Measurements from ENCODE around the gene PROM1. TPM values are rescaled to one million over a fixed set of nuclear protein-coding genes. Genes with fewer than 3 reads are reported as not detected.

PROM1 gene
- total RNA-seq, 1 donor from 2014 or later, result 55.9 TPM

GRCh38 chr4:16109256-16109655 lies 25.4 kb upstream of the PROM1 start:
- no peaks in the 10 kb centered on the region for H3K9me3 ChIP-seq (ENCODE audit: low read depth)
- H3K9ac ChIP-seq, result no peak overlapping the region
- H3F3A ChIP-seq (ENCODE audit: low read depth), result no peaks in the 10 kb centered on the region
- H3K79me2 ChIP-seq (ENCODE audit: low read depth), result no peaks in the 10 kb centered on the region
- DNase-seq (ENCODE audit: low spot score), result no peak
- H3K4me1 ChIP-seq, result no peaks in the 10 kb centered on the region
- Mint-ChIP-seq H3K27ac (no peak overlapping the region), H3K4me1 (no peaks in the 10 kb centered on the region), H3K27me3 (ENCODE audit: insufficient read depth, low read depth) (no peaks in the 10 kb centered on the region), H3K36me3 (no peaks in the 10 kb centered on the region), H3K4me3 (no peak overlapping the region), H3K9me3 (no peaks in the 10 kb centered on the region)
- H3K4me3 ChIP-seq, result no peak overlapping the region
- TF ChIP-seq EZH2phosphoT487 (IDR thresholded peaks at IDR 0.05) (no peak), CTCF (IDR thresholded peaks at IDR 0.05) (no peak), EZH2 (IDR thresholded peaks at IDR 0.05) (no peak)
- no peak overlapping the region for H2AFZ ChIP-seq (replicated peaks)
- H3K27ac ChIP-seq, result no peak overlapping the region
- no peaks in the 10 kb centered on the region for H4K20me1 ChIP-seq (ENCODE audit: low read depth)
- H3K4me2 ChIP-seq, result no peak overlapping the region
- H3K27me3 ChIP-seq, result no peaks in the 10 kb centered on the region
- H3K36me3 ChIP-seq, result no peaks in the 10 kb centered on the region

GRCh38 chr4:16106956-16107355 lies 23.1 kb upstream of the PROM1 start:
- no peak for DNase-seq (ENCODE audit: low spot score)
- H3K4me3 ChIP-seq, result no peak overlapping the region
- no peaks in the 10 kb centered on the region for H3K9me3 ChIP-seq (ENCODE audit: low read depth)
- H3K79me2 ChIP-seq (ENCODE audit: low read depth), result no peaks in the 10 kb centered on the region
- no peaks in the 10 kb centered on the region for H3K27me3 ChIP-seq
- H3K4me1 ChIP-seq, result no peaks in the 10 kb centered on the region
- H3K27ac ChIP-seq, result no peak overlapping the region
- no peak overlapping the region for H3K9ac ChIP-seq
- Mint-ChIP-seq H3K27ac (no peak overlapping the region), H3K9me3 (no peaks in the 10 kb centered on the region), H3K27me3 (ENCODE audit: insufficient read depth, low read depth) (peaks cover 5% of the 10 kb centered on the region), H3K4me1 (no peaks in the 10 kb centered on the region), H3K36me3 (no peaks in the 10 kb centered on the region), H3K4me3 (no peak overlapping the region)
- no peaks in the 10 kb centered on the region for H3K36me3 ChIP-seq
- TF ChIP-seq EZH2phosphoT487 (IDR thresholded peaks at IDR 0.05) (no peak), EZH2 (IDR thresholded peaks at IDR 0.05) (no peak), CTCF (IDR thresholded peaks at IDR 0.05) (no peak)
- no peaks in the 10 kb centered on the region for H3F3A ChIP-seq (ENCODE audit: low read depth)
- H4K20me1 ChIP-seq (ENCODE audit: low read depth), result no peaks in the 10 kb centered on the region
- no peak overlapping the region for H3K4me2 ChIP-seq
- no peak overlapping the region for H2AFZ ChIP-seq (replicated peaks)

GRCh38 chr4:16104520-16104919 lies 20.7 kb upstream of the PROM1 start:
- Histone ChIP-seq H3K9ac (no peak overlapping the region), H3K4me1 (no peaks in the 10 kb centered on the region), H3F3A (ENCODE audit: low read depth) (no peaks in the 10 kb centered on the region), H3K9me3 (ENCODE audit: low read depth) (no peaks in the 10 kb centered on the region), H3K4me3 (no peak overlapping the region), H3K4me2 (no peak overlapping the region), H3K79me2 (ENCODE audit: low read depth) (no peaks in the 10 kb centered on the region), H3K27ac (no peak overlapping the region), H3K36me3 (no peaks in the 10 kb centered on the region), H4K20me1 (ENCODE audit: low read depth) (no peaks in the 10 kb centered on the region), H3K27me3 (no peaks in the 10 kb centered on the region), H2AFZ (replicated peaks) (no peak overlapping the region)
- no peak overlapping the region for H3K4me3 Mint-ChIP-seq
- peaks cover 7% of the 10 kb centered on the region for H3K27me3 Mint-ChIP-seq (ENCODE audit: insufficient read depth, low read depth)
- no peak overlapping the region for H3K27ac Mint-ChIP-seq
- H3K9me3 Mint-ChIP-seq, result no peaks in the 10 kb centered on the region
- no peak for DNase-seq (ENCODE audit: low spot score)
- H3K4me1 Mint-ChIP-seq, result no peaks in the 10 kb centered on the region
- no peaks in the 10 kb centered on the region for H3K36me3 Mint-ChIP-seq
- TF ChIP-seq EZH2 (IDR thresholded peaks at IDR 0.05) (no peak), CTCF (IDR thresholded peaks at IDR 0.05) (no peak), EZH2phosphoT487 (IDR thresholded peaks at IDR 0.05) (no peak)

All from neural progenitor cell (in vitro differentiated cells).